GM12878 (cell line): Measurements from ENCODE around the gene DAD1.

Source experiments
- EP300 ChIP-seq, 2 experiments: fragments of 150-350 bp in 1 of 2; IDR thresholded peaks; 2 replicates each; pipeline ENCODE4 v1.6.1; 2011 to 2012; ENCODE audit warnings: low read depth in 2 of 2, low read length in 2 of 2, borderline replicate concordance in 1 of 2, improper control_type of control experiment in 1 of 2, inconsistent platforms in 1 of 2; ENCODE audit not compliant: control insufficient read depth in 1 of 2
- POLR2AphosphoS5 ChIP-seq: IDR thresholded peaks from 2 replicates; pipeline ENCODE4 v1.6.1; 2011; ENCODE audit warnings: mild to moderate bottlenecking, low read length, inconsistent platforms
- RAD51 ChIP-seq: fragments of 450-650 bp; IDR thresholded peaks from 2 replicates; pipeline ENCODE4 v1.6.1; 2016; ENCODE audit warnings: moderate library complexity, mild to moderate bottlenecking, inconsistent platforms
- SRF ChIP-seq, 2 experiments: IDR thresholded peaks; 2 replicates each; pipeline ENCODE4 v1.6.1; 2011; ENCODE audit warnings: low read depth in 2 of 2, low read length in 2 of 2, mild to moderate bottlenecking in 1 of 2, moderate library complexity in 1 of 2
- TF ChIP-seq, protein P1 (sequence below): IDR thresholded peaks from 2 replicates; pipeline ENCODE4 v1.6.1; 2012; ENCODE audit warnings: mild to moderate bottlenecking, low read depth, low read length
- TF ChIP-seq, protein P2 (sequence below), 3 experiments: IDR thresholded peaks in 2 of 3; conservative IDR thresholded peaks in 1 of 3; 2 replicates each; pipeline ENCODE4 v1.5.1; 2011; ENCODE audit warnings: low read depth in 3 of 3, low read length in 3 of 3, mild to moderate bottlenecking in 3 of 3, control low read depth in 2 of 3, moderate library complexity in 2 of 3, inconsistent platforms in 1 of 3, mixed read lengths in 1 of 3; ENCODE audit not compliant: control insufficient read depth in 2 of 3, insufficient read depth in 1 of 3; ENCODE audit errors: extremely low read depth in 1 of 3

GRCh38 chr14:22523283-22523682 is 65.7 kb downstream of the DAD1 start:
- TF ChIP-seq, protein P1, sequence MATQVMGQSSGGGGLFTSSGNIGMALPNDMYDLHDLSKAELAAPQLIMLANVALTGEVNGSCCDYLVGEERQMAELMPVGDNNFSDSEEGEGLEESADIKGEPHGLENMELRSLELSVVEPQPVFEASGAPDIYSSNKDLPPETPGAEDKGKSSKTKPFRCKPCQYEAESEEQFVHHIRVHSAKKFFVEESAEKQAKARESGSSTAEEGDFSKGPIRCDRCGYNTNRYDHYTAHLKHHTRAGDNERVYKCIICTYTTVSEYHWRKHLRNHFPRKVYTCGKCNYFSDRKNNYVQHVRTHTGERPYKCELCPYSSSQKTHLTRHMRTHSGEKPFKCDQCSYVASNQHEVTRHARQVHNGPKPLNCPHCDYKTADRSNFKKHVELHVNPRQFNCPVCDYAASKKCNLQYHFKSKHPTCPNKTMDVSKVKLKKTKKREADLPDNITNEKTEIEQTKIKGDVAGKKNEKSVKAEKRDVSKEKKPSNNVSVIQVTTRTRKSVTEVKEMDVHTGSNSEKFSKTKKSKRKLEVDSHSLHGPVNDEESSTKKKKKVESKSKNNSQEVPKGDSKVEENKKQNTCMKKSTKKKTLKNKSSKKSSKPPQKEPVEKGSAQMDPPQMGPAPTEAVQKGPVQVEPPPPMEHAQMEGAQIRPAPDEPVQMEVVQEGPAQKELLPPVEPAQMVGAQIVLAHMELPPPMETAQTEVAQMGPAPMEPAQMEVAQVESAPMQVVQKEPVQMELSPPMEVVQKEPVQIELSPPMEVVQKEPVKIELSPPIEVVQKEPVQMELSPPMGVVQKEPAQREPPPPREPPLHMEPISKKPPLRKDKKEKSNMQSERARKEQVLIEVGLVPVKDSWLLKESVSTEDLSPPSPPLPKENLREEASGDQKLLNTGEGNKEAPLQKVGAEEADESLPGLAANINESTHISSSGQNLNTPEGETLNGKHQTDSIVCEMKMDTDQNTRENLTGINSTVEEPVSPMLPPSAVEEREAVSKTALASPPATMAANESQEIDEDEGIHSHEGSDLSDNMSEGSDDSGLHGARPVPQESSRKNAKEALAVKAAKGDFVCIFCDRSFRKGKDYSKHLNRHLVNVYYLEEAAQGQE: no peak
- TF ChIP-seq, protein P2, sequence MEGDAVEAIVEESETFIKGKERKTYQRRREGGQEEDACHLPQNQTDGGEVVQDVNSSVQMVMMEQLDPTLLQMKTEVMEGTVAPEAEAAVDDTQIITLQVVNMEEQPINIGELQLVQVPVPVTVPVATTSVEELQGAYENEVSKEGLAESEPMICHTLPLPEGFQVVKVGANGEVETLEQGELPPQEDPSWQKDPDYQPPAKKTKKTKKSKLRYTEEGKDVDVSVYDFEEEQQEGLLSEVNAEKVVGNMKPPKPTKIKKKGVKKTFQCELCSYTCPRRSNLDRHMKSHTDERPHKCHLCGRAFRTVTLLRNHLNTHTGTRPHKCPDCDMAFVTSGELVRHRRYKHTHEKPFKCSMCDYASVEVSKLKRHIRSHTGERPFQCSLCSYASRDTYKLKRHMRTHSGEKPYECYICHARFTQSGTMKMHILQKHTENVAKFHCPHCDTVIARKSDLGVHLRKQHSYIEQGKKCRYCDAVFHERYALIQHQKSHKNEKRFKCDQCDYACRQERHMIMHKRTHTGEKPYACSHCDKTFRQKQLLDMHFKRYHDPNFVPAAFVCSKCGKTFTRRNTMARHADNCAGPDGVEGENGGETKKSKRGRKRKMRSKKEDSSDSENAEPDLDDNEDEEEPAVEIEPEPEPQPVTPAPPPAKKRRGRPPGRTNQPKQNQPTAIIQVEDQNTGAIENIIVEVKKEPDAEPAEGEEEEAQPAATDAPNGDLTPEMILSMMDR (IDR thresholded peaks at IDR 0.05 in 2 of 3, conservative IDR thresholded peaks at IDR 0.05 in 1 of 3; ENCODE audit: control insufficient read depth in 2 of 3, extremely low read depth in 1 of 3, insufficient read depth in 1 of 3, low read depth in 3 of 3, low read length in 3 of 3): no peak
- no peak for TF ChIP-seq RAD51
- TF ChIP-seq POLR2AphosphoS5: no peak
- TF ChIP-seq EP300 (IDR thresholded peaks at IDR 0.05; ENCODE audit: borderline replicate concordance in 1 of 2, control insufficient read depth in 1 of 2, low read depth in 2 of 2, low read length in 2 of 2): no peak
- no peak for TF ChIP-seq SRF (IDR thresholded peaks at IDR 0.05; ENCODE audit: low read depth in 2 of 2, low read length in 2 of 2)
